ENCODE results near the gene MZT2A.

DNA sequence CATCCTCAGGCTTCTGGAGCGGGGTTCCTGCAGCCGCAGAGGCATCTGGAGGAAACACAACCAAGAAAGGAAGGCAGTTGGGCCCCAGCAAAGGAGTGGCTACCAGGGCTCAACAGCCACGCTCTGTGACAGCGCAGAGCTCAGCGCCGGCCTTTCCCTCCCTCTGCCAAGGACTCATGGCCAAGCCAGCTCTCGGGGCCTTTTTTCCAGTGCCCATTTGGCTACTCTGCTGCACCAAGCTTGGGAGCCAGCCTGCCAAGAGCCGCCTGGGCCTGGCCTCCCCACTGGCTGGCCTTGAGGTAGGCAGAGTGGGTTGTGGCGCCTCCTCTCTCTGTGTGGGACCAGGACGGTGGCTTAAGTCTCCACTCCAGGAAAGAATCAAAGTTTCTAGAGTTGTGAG is 28.3 kb upstream of the MZT2A start:
- TF ChIP-seq, protein P1, sequence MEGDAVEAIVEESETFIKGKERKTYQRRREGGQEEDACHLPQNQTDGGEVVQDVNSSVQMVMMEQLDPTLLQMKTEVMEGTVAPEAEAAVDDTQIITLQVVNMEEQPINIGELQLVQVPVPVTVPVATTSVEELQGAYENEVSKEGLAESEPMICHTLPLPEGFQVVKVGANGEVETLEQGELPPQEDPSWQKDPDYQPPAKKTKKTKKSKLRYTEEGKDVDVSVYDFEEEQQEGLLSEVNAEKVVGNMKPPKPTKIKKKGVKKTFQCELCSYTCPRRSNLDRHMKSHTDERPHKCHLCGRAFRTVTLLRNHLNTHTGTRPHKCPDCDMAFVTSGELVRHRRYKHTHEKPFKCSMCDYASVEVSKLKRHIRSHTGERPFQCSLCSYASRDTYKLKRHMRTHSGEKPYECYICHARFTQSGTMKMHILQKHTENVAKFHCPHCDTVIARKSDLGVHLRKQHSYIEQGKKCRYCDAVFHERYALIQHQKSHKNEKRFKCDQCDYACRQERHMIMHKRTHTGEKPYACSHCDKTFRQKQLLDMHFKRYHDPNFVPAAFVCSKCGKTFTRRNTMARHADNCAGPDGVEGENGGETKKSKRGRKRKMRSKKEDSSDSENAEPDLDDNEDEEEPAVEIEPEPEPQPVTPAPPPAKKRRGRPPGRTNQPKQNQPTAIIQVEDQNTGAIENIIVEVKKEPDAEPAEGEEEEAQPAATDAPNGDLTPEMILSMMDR (IDR thresholded peaks at IDR 0.05): no peak
- TF ChIP-seq POLR2A (IDR thresholded peaks at IDR 0.05): no peak
- no peak for TF ChIP-seq POLR2AphosphoS5 (IDR thresholded peaks at IDR 0.05)
- no peak for TF ChIP-seq EP300 (IDR thresholded peaks at IDR 0.05)

Measured in gastroesophageal sphincter (tissue), 3 donors.